IPS-18c (cell line): ENCODE measurements around the gene REPS2.
"Not testable (repeated sequence)": the region's sequence is repeated elsewhere in the genome, so short reads cannot be mapped to it uniquely, and the experiment has no call there.

ENCODE experiments used
- H3K4me3 ChIP-seq: 2 replicates; pipeline ENCODE4 v1.7.0; 2013; ENCODE audit warnings: low read depth, mild to moderate bottlenecking, low read length, moderate library complexity; ENCODE audit not compliant: insufficient read depth
- H3K9me3 ChIP-seq: one replicate; pipeline ENCODE4 v1.6.1; 2013; ENCODE audit warnings: mild to moderate bottlenecking, low read length, moderate library complexity; ENCODE audit not compliant: control insufficient read depth, insufficient read depth

Gene REPS2

DNA sequence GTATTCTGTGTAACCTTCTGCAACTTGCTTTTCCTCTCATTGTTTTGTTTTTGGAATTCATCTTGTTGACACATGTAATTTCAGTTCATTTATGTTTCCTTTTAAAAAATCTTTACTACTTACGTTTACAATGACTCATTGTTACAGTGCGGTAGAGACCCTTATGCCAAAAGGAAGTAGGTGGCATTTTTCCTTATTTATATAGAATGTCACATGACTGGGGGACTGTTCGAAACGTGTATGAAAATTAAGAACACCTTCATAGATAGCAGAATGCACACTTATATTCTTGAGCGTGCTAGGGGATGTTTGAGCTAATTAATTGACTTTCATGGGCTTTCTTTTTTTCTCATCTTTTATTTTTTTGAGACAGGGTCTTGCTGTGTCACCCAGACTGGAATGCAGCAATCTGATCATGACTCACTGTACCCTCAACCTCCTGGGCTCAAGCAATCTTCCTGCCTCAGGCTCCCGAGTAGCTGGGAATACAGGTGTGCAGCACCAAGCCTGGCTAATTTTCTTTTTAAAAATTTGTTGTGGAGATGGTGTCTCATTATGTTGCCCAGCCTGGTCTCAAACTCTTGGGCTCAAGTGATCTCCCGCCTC, 7.3 kb downstream of the REPS2 start:
- no peak overlapping the region for H3K4me3 ChIP-seq
- H3K9me3 ChIP-seq = no peaks in the 10 kb centered on the region

DNA sequence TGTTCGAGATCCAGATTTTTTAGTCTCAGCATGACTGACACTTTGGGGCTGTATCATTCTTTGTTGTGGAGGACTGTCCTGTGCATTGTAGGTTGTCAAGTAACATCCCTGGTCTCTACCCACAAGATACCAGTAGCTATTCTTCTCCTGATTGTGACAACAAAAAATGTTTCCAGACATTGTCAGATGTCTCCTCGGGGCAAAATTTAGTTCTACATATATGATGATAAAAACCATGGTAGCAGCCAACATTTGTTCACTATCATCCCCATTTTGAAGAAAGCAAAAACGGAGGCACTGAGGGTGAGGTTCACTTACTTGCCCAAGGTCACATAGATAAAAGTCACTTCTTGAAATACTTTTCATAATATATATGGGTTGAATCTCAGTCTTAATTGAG, 11.3 kb downstream of the REPS2 start:
- Histone ChIP-seq H3K9me3 (no peaks in the 10 kb centered on the region), H3K4me3 (no peak overlapping the region)

DNA sequence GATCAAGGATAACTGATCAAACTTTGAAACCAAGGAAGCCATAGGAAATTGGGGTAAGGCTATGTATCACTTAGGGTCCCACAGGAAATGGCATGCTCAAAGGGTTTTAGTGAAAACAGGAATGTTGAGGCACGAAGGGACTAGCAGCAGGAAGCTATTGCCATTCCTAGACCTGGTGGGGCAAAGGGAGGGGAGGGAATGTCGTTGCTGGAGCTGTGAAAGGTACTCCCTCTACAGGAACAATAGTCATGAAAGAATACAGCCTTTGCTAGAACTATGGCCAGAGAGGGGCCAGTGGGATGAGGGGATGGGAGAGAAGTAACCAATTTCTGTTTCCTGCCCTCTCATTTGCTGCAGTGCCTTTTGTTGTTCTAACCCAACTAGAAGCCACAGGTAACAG, 11.9 kb downstream of the REPS2 start:
- Histone ChIP-seq H3K4me3 (no peak overlapping the region), H3K9me3 (no peaks in the 10 kb centered on the region)

DNA sequence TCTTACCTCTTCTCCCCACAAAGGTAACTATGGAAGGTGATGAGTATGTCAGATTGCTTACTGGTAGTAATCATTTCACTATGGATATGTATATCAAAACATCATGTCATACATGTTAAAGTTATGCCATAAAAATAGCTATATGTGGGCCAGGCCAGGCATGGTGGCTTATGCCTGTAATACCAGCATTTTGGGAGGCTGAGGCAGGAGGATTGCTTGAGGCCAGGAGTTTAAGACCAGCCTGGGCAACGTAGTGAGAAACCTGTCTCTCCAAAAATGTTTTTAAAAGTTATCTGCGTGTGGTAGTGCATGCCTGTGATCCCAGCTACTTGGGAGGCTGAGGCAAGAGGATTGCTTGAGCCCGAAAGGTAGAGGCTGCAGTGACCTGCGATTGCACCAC, 16.2 kb downstream of the REPS2 start:
- H3K9me3 ChIP-seq, H3K4me3 ChIP-seq: not testable (repeated sequence)

DNA sequence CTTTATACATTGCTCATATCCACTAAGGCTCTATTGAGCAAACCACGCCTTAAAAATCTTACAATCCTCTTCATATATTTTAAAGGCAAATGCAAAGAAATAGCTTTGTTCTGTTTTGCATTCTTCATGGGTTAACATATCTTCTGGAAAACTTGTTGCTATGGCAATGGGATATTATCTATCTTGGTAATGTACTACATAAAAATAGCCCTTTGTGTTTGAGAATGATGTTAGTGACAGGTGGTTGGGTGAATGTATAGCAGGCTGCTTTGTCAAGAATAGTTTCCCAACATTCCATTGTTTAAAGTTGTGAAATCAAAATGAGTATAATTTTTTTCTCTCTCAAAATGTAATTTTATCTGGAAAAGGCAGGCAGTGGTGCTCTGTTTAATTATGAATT, 16.8 kb downstream of the REPS2 start:
- no peak overlapping the region for H3K4me3 ChIP-seq

DNA sequence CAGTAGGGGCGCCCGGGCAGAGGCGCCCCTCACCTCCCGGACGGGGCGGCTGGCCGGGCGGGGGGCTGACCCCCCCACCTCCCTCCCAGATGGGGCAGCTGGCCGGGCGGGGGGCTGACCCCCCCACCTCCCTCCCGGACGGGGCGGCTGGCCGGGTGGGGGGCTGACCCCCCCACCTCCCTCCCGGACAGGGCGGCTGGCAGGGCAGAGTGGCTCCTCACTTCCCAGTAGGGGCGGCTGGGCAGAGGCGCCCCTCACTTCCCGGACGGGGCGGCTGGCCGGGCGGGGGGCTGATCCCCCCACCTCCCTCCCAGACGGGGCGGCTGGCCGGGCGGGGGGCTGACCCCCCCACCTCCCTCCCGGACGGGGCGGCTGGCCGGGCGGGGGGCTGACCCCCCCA, 18.5 kb downstream of the REPS2 start:
- not testable (repeated sequence) for H3K4me3 ChIP-seq, H3K9me3 ChIP-seq

More for the DNA sequence above, 16.8 kb downstream of the REPS2 start:
- H3K9me3 ChIP-seq = no peaks in the 10 kb centered on the region

DNA sequence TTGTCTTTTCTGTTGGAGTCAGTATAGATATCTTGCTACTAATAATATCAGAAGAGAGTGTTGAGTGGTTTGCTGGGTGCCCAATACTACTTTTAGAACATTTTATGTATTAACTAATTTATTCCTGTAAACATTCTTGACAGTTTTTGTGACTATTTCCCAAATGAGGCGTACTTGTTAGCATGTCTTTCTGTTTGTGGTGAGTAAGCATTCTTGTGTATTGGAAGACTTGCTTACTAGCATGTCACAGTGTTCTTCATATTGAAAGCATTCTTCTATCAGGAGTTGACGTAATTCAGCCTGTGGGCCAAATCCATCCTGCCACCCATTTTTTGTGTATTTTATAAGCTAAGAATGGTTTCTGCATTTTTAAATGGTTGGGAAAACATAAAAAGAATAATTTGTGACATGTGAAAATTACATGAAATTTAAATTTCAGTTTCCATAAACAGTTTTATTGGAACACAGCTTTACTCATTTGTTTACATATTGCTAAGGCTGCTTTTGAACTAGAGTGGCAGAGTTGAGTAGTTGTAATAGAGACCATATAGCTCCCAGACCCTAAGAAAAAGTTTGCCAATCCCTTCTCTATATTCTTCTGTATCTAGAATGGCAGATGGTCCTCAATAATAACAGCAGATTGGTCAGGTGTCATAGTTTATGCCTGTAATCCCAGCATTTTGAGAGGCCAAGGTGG, 20.4 kb downstream of the REPS2 start:
- H3K4me3 ChIP-seq = no peak overlapping the region
- no peaks in the 10 kb centered on the region for H3K9me3 ChIP-seq

DNA sequence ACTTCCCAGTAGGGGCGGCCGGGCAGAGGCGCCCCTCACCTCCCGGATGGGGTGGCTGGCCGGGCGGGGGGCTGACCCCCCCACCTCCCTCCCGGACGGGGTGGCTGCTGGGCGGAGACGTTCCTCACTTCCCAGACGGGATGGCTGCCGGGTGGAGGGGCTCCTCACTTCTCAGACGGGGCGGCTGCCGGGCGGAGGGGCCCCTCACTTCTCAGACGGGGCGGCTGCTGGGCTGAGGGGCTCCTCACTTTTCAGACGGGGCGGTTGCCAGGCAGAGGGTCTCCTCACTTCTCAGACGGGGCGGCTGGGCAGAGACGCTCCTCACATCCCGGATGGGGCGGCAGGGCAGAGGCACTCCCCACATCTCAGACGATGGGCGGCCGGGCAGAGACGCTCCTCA, 22.3 kb downstream of the REPS2 start:
- not testable (repeated sequence) for H3K4me3 ChIP-seq, H3K9me3 ChIP-seq

DNA sequence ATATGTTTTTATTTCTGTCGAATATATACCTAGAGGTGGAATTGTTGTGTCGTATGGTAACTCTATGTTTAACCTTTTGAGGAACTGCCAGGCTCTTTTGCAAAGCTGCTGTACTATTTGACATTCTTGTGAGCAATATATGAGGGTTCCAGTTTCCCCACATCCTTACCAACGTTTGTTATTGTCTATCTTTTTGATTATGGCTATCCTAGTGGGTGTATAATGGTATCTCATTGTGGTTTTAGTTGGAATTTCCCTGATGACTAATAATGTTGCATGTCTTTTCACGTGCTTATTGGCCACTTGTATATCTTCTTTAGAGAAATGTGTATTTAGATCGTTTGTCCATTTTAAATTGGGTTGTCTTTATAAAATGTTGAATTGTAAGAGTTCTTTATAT, 24.5 kb downstream of the REPS2 start:
- Histone ChIP-seq H3K4me3 (no peak overlapping the region), H3K9me3 (no peaks in the 10 kb centered on the region)

DNA sequence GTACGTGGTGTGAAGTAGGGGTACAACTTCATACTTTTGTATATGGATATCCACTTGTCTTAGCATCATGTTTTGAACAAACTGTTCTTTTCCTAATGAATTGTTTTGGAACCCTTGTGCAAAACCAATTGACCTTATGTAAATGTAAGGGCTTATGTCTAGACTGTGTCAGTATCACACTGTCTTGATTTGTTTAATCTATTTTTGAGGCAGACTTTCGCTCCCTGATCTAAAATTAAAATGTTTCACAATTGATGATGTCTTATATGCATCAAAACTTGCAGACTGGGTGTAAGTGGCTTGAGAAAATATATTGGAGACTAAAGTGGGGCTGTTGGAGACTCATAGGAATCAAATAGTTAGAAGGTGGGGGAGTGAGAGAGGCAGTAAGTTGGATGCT, 25.2 kb downstream of the REPS2 start:
- Histone ChIP-seq H3K9me3 (no peaks in the 10 kb centered on the region), H3K4me3 (no peak overlapping the region)

DNA sequence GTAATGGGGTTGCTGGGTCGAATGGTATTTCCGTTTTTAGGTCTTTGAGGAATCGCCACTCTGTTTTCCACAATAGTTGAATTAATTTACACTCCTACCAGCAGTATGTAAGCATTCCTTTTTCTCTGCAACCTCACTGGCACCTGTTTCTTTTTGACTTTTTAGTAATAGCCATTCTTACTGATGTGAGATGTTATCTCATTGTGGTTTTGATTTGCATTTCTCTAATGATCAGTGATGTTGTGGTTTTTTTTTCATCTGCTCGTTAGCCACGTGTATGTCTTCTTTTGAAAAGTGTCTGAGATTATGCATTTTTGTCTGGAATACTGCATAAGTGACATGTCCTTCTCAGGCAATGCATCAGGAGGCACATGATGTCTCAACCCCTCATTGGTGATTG, 28.8 kb downstream of the REPS2 start:
- Histone ChIP-seq H3K4me3 (no peak overlapping the region), H3K9me3 (no peaks in the 10 kb centered on the region)

DNA sequence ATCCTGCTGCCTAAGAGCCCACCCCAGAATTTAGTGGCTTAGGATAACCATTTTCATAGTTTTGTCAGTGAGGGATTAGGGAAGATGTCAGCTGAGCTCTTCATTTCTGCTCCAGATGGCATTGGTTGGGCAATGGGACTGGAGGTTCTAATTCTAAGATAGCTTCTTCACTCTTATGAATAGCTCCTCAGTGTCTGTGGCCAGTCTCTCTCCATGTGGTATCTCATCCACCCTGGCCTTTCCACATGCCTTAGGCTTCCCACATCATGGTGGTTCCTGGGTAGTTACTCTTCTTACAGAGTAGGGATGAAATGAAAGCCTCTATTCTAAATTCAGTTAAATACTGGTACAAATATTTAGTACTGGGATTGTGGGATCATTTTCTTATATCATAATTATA, 31.3 kb downstream of the REPS2 start:
- H3K9me3 ChIP-seq = no peaks in the 10 kb centered on the region
- no peak overlapping the region for H3K4me3 ChIP-seq

DNA sequence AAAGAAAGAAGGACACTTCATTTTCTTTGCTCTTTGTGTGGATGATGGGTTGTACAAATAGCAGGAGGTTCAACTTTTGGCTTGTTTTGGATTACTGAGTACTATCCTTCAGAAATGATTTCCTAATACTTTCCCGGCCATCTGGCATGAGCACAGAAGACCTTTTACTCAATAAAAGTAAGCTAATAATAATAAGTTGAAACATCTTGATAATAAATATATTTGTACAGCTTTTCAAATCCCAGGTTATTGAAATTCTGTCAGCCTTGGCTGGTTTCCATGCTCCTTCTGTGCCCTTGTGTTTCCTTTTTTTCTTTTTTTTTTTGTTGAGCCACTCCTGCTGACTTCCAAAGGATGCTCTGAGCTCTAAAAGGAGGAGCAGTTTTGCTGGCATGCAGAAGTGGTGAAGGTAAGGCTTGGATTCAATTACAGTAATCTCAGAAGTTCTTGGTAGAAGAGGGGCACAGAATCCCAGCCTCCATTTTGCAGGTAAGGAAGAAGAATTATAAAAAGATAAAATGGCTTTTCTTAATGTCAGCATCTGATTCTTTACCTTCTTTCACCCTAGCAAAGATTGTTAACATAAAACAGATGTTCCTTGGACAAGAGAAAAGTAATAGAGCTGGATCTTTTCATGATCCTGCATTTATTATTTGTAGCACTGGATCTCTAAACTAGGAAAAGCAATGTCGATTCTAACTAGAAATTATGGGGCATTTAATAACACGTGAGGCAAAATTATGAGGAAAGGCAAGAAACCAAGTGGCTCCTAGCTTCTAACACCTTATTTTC, 31.9 kb downstream of the REPS2 start:
- H3K4me3 ChIP-seq = no peak overlapping the region
- H3K9me3 ChIP-seq = no peaks in the 10 kb centered on the region

DNA sequence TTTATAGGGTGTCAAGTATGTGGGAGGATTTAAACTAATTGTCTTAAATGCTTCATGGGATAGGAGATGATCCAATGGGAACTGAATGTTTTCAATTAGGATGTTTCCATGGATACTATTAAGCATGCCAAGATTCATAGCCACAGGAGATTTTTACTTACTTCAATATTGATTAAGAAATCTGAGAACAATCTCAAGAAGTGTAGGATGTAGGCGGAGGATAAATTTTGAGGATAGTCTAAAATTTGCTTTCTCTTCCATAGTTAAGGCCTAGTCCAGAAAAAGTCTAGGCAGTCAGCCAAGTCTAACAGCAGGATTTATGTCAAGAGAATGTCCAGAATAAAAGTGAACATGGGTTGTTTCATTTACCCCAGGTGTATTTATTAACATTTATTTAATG, 32.8 kb downstream of the REPS2 start:
- Histone ChIP-seq H3K4me3 (no peak overlapping the region), H3K9me3 (no peaks in the 10 kb centered on the region)

DNA sequence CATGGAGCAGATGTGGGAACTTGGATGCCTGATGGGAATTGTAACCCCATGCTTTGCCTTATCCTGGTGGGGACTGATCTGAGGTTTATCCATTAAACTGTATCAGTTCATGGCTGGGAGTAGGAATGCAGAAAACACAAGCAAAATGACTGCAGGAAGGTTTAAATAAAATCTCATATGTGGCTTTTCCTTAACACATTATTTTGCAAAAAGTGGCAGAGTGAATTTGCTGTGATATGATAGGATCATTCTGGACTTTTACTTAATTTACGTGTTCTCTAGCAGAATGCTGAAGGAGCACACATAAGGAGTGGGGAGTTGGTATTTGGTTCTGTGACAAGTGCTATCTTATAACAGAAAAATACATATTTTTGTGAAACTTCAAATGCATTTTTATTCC, 34.8 kb downstream of the REPS2 start:
- Histone ChIP-seq H3K4me3 (no peak overlapping the region), H3K9me3 (no peaks in the 10 kb centered on the region)

DNA sequence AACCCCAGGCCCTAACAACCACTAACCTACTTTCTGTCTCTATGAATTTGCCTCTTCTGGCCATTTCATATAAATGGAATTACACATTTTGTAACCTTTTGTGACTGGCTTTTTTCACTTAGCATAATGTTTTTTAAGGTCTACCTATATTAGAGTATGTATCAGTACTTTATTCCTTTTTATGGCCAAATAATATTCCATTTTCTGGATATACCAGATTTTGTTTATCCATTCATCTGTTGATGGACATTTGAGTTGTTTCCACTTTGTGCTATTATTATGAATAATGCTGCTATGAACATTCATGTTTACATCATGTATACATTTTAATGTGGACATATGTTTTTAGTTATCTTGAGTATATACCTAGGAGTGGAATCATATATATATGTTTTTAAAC, 35.5 kb downstream of the REPS2 start:
- no peak overlapping the region for H3K4me3 ChIP-seq
- H3K9me3 ChIP-seq = no peaks in the 10 kb centered on the region

DNA sequence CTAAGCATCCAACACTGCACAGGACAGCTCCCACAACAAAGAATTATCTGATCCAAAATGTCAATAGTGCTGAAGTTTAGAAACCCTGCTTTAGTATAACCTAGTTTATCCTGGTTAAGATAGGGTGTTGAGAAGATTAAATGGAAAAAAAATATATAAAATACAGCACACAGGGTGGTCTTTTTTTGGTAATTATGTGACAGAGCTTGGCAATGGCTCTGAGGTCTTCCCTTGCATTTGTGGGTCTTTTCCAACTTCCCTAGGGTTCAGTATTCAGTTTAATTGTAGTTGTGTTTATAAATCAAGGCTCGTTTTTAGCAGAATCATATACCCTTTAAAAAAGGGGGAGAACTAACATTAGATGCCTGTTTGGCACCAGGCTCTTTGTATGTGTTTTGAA, 36.6 kb downstream of the REPS2 start:
- no peak overlapping the region for H3K4me3 ChIP-seq
- H3K9me3 ChIP-seq = peaks cover under 1% of the 10 kb centered on the region

DNA sequence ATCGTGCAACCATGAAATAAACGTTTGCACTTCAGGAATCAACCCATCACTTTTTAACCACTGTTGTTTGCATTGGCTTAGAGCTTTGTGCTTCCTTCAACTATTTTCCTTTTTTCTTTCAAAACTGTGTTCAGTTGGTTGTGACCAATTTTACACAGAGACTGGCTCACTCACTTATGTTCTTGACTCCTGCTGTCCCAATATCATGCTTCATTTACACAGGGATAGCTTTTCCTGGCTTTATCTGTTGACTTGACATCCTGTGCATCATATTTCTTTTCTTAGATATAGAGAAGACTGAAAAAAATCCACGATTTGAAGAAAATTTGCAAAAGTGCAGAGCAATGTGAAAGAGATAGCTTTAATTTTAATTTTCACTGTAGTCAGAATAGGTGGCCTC, 38.8 kb downstream of the REPS2 start:
- Histone ChIP-seq H3K4me3 (no peak overlapping the region), H3K9me3 (peaks cover 2% of the 10 kb centered on the region)
